HG02973 (cell line): Measurements from ENCODE around the gene FZD8.
"Not testable (repeated sequence)": the region's sequence is repeated elsewhere in the genome, so short reads cannot be mapped to it uniquely, and the experiment has no call there.

Experiments
- ATAC-seq: cut with Tn5 transposase; IDR thresholded peaks from one replicate; pipeline ENCODE4 v1.9.1; 2021; ENCODE audit warnings: moderate library complexity; ENCODE audit not compliant: unreplicated experiment

FZD8 gene

GRCh38 chr10:35642035-35642792, at the start of gene FZD8:
FZD8 (minus strand) TSS chr10:35642296; CDS start chr10:35641429, 867 bp downstream.
- peak; percentile 91 for ATAC-seq

- ATAC-seq: no peak
Measured at GRCh38 chr10:35691522-35692236, 49.6 kb upstream of the FZD8 start.

- ATAC-seq: no peak
Measured at GRCh38 chr10:35690534-35690933, 48.4 kb upstream of the FZD8 start.

GRCh38 chr10:35685858-35686257, 43.8 kb upstream of the FZD8 start:
- ATAC-seq: not testable (repeated sequence)

- ATAC-seq: no peak
Measured at GRCh38 chr10:35685402-35685801, 43.3 kb upstream of the FZD8 start.

- ATAC-seq: no peak
Measured at GRCh38 chr10:35684586-35684985, 42.5 kb upstream of the FZD8 start.

- ATAC-seq: no peak
Measured at GRCh38 chr10:35675846-35676245, 33.8 kb upstream of the FZD8 start.

GRCh38 chr10:35674843-35675242, 32.7 kb upstream of the FZD8 start:
- ATAC-seq: no peak

- ATAC-seq: no peak
Measured at GRCh38 chr10:35668865-35669650, 27.0 kb upstream of the FZD8 start.

GRCh38 chr10:35667971-35668370, 25.9 kb upstream of the FZD8 start:
- no peak for ATAC-seq

- no peak for ATAC-seq
Measured at GRCh38 chr10:35667270-35667889, 25.3 kb upstream of the FZD8 start.

- no peak for ATAC-seq
Measured at GRCh38 chr10:35661236-35661635, 19.1 kb upstream of the FZD8 start.

- ATAC-seq: no peak
Measured at GRCh38 chr10:35659456-35659855, 17.4 kb upstream of the FZD8 start.

- ATAC-seq: no peak
Measured at GRCh38 chr10:35657621-35658020, 15.5 kb upstream of the FZD8 start.

- no peak for ATAC-seq
Measured at GRCh38 chr10:35652824-35653223, 10.7 kb upstream of the FZD8 start.

GRCh38 chr10:35650894-35651293, 8.8 kb upstream of the FZD8 start:
- no peak for ATAC-seq

GRCh38 chr10:35644050-35644950, 2.2 kb upstream of the FZD8 start:
- no peak for ATAC-seq

- ATAC-seq: no peak
Measured at GRCh38 chr10:35643151-35644049, 1.3 kb upstream of the FZD8 start.

GRCh38 chr10:35642793-35643114, 658 bp upstream of the FZD8 start:
- ATAC-seq: no peak
